Muscle of back (tissue), 11 donors: ENCODE data around the gene APRT. TPM values are rescaled to one million over a fixed set of nuclear protein-coding genes. Genes with fewer than 3 reads are reported as not detected.
"Not testable (repeated sequence)": the region's sequence is repeated elsewhere in the genome, so short reads cannot be mapped to it uniquely, and the experiment has no call there.

Experiments
- DNase-seq, 3 donors: peaks; one replicate each; pipeline versions ENCODE4 v3.0.0 to v3.0.0-alpha.2; 2013
- polyA plus RNA-seq, 10 donors: library from polyadenylated mRNA; unstranded; fragments of 120-200 nt; gene quantifications; one replicate each; pipeline ENCODE4 v1.2.1, GENCODE V29; 2013; ENCODE audit not compliant: insufficient read length in 10 of 10

The APRT gene
- polyA plus RNA-seq, 10 donors: 47.8 to 75.0 (median 62.4) TPM

DNA sequence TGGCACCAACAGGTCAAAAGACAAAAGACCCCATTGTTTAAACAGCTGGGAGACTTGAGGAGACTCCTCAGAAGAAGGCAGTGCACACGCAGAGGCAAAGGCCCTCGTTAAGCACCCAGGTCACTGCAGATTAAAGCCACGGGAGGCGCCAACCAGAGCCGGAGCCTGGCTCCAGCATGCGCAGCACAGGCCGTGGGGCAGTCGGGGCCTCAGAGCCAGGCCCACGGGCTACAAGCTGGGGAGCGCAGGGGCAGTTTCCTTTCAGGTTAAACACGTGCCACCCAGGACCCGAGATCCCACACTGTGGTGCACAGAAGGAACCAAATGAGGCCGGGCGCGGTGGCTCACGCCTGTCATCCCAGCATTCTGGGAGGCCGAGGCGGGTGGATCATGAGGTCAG, 35.9 kb downstream of the APRT start:
- DNase-seq: no peak

DNA sequence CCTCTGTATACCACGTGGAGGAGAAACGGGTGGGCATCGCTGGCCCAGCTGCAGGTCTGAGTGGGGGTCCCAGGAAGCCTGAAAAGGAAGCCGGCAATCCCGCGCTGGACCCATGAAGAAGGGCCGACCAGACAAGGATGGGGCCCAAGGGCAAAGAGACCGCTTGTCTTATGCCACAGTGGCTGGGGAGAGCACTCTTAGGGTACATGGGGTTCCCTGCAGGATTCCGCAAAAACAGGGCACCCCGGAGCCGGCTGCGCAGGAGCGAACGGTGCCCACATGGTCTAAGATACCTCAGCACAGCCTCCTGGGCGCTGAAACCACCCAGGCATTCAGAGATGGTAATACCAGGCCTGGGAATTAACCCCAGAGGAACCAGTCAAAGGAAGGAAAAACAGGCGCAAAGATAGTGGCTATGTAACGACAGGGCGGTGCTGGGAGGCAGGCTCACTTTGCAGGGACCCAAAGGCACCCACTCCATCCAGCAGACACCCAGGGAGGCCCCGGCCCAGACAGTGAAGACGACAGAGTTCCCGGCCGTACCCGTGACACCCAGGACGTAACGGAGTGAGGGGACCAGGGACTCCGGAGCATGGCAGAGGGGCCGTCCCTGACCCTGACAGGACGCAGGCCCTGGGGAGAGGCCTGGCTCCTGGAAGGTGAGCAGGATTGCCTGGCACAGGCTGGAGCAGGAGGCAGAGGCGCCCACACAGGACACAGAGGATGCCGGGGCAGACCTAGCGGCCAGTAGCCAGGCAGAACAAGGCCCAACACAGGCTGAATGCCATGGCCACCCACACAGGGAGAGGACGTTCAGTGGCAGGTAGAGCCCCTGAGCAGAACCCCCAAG, 37.0 kb downstream of the APRT start:
- no peak for DNase-seq

DNA sequence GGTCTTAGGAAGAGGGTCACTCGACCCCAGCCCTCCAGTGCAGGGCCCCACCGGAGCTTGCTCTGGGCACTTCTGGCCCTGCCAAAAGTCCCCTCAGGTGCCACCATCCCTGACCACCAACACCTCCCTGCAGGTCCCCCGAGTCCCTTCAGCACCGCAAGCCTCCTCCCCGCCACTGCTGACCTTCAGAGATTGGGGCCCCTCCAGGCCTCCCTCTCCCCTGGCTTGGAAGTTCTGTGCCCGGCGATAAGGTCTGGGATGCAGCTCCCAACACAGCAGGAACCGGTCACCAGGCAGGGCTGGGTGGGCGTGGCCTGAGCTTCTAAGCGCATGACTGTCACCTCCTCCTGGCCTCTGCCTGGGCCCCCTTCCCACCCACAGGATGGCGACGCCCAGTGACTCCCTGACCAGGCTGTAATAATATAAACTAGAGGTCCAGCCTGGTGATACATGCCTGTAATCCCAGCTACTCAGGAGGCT, 37.9 kb downstream of the APRT start:
- DNase-seq: peak in 1 of 3 donors; percentile 61

DNA sequence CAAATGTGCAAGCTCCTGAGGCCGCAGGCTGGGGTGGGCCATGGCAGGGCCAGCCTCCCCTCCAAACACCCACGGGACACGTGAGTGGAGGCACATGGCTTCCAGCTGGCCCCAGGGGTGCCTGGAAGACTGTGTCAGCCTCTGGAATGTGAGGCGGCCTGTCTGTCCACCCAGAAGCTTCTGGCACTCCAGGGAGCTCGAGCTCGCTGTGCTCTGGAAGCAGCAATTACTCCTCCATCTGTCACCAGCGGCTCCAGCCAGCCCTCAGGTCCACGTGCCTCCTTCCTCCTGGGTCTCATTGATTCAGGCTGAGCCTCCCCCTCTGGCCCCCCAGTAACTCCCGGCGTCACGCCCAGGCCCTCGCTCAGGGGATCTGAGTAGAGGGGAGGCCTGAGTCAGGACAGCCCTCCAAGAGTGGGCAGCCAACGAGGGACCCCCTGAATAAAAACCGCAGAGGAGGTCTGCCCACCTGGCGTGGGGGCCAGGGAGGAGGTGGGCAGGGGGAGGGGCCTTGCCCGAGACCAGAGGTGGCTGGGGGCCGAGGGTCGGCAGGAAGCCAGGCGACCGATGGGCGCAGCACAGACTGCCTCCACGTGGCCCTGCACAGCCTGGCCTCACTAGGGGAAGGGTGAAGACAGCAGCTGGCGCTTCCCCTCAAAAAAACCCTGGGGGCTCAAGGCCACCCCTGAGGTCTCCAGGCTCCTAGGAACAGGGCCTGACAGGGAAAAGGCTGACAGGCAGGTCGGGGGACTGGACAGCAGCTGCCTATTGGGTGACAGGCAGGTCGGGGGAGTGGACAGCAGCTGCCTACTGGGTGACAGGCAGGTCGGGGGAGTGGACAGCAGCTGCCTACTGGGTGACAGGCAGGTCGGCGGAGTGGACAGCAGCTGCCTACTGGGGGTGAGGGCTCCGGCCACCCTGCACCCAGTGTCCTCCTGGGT, 38.6 kb downstream of the APRT start:
- DNase-seq: peak; percentile 64 to 89 (median 84)

DNA sequence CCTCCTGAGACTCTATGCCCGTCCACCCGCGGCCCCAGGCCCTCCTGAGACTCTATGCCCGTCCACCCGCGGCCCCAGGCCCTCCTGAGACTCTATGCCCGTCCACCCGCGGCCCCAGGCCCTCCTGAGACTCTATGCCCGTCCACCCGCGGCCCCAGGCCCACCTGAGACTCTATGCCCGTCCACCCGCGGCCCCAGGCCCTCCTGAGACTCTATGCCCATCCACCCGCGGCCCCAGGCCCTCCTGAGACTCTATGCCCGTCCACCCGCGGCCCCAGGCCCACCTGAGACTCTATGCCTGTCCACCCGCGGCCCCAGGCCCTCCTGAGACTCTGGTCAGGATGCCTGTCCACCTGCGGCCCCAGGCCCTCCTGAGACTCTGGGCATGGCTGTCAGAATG, 39.9 kb downstream of the APRT start:
- not testable (repeated sequence) for DNase-seq

DNA sequence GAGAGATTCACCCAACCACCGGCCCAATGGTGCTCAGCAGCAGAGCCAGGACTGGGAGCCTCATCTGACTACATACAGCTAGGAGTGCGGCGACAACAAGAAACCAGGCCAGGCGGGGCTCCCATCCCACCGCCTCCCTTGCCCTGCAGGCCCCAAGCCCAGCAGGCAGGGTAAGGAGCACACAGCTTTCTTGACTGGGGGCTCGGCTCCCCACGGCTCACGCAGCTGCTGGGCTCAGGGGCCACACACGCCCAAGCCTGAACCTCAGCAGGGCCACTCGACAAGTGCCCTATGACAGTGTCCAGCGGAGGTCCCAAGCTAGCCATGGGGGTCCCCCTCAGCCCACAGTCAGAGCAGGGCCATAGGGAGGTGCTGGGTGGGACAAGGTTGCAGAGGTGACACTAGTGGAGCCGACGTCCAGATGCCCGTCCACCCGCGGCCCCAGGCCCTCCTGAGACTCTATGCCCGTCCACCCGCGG, 40.4 kb downstream of the APRT start:
- no peak for DNase-seq

DNA sequence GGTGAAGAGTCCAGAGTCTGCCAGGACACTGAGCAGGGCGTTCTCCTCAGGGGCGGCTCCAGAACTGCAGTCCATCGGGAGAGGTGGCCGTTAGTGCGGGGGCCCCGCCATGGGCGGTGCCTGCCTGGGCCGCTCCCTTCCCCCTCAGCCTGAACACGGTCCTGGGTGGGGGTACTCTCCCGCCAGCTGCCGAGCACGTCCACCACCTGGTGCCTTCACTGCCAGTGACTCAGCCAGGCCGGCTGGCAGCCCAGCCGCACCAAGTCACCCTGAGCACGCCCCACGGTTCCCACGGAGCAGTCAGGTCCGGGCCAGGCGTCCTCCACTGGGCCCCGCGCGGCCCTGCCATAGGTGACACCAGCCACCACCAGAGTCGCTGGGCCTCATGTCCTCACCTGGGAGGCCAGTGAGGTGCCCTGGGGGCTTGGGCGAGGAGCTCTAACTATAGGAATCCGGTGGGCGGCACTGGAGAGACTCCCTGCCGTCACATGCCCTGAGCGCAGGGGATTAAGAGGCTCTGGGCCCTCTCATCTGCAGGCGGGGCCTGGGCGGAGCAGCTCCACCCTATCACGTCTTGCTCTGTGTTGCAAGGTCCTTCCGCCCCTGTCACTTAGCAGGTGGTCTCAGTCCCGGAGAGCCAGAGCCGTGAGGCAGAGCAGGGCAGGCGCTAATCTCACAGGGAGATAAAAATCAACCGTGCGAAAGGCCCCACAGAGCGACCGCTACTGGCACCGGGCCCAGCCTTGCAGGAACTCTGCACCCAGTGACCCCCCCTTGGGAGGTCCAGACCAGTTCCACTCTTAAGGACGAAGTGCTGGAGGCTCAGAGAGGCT, 41.1 kb downstream of the APRT start:
- peak in 2 of 3 donors; percentile 67 to 71 for DNase-seq

DNA sequence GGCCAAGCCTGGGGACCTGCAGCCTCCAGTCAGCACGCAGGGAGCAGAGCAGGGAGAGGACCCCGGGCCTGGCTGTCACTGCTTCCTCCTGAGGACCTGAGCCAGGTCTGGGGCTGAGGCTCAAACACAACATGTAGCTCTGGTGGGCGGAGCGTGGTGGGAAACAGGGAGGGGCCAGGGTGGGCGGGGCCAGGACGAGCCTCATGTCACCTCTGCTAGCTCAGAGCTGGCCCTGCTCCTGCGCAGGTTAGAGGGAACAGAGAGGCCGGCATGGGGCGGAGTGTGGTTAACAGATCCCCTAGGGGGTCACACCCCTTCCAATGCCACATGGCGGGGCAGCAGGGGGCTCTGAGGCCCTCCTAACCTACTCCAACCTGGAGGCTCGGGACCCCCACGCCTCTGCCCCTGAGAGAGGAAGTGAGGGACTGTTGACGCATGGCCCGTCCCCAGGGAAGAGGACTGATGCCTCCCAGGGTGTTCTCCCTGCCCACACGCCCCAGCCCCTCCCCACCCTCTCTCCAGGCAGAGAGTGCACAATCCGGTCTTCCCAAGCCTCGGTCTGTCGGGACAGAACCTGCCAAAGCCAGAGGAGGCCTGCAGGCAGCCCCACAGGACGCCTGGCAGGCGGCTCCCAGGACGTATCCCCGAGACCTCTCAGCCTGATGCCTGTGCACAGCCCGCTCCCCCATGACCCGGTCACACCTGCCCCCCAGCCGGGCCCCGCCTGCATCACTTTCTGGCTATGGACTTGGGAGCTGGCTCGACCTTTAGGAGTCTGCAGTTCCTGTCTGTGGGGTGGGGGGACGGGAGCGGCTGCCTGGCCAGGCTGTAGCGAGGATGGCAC, 41.9 kb downstream of the APRT start:
- DNase-seq: no peak

DNA sequence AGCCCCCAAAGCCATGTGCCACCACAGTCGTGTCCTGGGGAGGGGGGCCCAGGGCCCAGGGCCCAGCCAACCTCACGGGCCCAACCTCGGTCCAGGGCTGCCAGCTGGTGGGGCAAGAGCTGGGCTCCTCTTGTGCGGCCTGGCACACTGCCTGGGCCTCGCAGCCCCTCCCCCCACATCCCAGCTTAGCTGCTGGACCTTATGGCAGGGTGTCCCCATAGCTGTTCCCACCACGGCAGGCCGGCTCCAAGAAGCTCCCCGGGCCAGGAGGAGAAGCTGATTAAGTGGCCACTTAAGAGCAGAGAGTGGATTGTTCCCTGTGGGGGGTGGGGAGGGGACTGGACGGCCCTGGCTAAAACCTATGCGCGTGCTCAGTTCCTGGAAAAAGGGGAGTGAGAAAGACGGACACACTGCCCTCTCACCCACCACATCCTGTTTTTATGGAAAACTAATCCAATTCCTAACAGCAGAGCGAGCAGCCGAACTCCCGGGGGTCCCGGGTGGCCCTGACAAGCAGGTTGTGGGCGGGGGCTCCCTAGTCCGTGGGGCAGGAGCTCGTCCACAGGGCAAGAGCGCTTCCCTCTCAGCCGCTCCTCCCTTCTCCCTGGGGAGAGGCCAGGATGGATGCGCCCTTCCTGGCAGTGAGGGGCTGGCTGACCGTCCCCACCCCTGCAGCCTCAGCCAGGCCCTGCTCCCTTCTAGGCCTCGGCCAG, 43.5 kb downstream of the APRT start:
- peak in 2 of 3 donors; percentile 58 to 72 for DNase-seq

DNA sequence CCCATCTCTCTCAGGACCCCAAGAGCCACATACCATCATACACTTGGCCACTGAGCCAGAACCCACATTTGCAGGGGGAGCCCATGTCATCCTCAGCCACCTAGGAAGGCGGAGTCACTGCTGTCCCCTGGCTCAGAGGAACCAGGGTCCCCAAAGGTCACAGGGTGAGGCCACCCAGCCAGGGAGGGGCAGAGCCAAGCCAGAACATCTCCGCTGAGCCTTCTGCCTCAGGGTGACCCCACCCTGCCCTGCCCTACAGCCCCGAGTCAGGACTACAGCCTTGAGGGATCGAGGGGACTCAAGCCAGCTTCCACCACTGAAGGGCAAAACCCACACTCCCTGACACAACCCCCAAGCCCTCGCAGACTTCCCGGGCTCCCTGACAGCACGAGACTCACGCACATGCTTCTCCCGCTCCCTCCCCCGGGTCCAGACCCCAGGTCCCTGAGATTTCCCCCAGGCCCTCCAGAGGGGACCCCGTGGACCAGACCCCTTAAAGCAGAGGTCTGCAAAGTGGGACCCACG, 44.1 kb downstream of the APRT start:
- DNase-seq: no peak

DNA sequence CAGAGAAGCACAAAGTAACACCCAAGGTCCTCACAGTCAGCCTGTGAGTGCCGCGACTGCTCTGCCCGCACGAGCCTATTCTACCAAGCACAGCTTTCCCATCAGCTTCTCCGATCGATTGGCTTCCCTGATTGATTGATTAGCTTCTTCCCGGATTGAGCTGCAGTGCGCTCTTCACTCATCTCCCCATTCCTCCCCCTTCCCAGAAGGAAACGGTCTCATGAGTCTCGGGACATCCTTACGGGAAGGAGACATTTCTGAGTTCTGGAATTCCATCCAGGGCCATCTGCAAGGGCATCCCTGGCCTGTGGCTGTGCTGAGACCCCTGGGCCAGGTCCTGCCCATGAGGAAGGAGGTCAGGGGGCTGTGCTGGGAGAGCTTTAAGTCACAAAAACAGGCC, 44.8 kb downstream of the APRT start:
- DNase-seq: no peak

DNA sequence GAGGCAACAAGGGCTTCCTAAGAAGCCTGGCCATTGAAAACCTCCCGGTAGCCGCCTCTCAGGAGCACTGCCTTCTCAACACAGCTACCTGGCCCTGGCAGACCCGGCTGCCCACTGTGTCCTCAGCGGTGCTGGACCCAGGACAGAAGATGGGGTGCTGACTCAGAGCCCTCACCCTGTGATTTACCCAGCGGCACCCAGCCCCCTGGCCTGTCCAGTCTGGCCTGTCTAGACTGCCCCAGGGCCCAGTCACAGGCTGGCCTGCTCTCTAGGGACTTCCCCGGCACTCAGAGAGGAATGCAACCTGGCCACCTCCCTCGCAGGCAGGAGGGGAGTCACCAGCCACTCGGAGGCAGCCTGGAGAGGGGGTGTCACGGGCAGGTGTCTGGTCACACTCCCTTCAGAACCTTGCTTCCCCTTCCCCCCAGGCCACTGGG, 46.8 kb downstream of the APRT start:
- no peak for DNase-seq

DNA sequence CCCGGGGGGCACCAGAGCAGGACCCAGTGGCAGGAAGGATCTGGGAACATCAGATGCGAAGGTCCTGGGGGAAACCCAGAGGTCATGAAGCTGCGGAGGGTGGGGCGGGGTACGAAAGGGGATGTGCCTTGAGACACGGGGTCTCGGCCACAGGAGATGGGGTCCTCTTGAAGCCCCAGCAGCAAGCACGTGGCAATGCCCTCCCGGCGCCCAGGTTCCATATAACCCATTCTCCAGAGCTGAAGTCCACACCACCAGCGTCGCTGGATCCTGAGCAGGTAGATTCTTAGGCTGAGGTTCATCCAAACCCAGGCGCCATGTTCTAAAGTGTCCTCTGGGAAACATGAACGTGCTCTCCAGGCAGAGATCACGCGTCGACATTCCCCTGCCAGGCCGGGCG, 47.6 kb downstream of the APRT start:
- DNase-seq: no peak

DNA sequence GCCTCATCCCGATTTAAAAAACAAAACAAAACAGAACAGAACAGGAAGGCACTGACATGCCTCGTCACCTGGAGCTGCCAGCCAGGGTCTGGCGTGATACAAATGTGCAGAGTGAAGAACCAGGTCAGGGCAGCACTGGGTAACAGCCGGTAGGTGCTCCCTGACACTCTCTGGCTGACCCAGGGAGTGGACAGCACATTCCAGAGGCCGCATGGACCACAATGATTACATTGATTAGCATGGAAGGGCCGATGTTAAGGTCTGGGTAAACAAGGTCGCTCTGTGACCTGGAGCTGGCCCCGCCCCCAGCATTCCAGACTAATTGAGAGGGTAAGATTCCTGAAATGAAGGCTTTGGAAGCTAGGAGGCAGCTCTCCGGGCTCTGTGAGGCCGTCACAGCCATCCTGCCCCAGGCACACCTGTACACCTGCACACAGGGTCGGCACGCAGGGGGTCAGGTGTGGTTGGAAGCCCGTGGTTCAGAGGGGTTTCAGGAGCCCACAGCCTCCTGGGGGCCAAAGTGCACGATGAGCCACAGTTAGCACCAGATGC, 48.1 kb downstream of the APRT start:
- DNase-seq: no peak

DNA sequence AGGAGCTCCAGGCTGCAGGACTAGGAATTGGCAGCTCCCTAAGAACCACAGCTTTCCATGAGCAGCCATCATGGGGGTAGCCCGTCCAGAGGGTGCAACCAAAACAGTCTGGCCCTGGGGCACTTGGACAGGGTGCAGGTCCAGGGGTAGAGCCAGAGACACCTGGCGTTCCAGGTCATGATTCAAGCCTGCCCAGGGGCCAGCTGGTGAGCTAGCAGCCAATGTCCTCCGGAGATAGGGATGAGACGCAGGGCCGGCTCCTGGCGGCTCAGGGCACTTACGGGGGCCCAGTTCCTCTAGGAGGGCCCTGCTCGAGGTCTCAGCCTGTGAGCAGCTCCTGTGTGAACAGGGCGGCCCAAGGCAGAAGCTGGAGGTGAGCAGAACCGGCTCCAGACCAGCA, 48.8 kb downstream of the APRT start:
- DNase-seq: no peak

DNA sequence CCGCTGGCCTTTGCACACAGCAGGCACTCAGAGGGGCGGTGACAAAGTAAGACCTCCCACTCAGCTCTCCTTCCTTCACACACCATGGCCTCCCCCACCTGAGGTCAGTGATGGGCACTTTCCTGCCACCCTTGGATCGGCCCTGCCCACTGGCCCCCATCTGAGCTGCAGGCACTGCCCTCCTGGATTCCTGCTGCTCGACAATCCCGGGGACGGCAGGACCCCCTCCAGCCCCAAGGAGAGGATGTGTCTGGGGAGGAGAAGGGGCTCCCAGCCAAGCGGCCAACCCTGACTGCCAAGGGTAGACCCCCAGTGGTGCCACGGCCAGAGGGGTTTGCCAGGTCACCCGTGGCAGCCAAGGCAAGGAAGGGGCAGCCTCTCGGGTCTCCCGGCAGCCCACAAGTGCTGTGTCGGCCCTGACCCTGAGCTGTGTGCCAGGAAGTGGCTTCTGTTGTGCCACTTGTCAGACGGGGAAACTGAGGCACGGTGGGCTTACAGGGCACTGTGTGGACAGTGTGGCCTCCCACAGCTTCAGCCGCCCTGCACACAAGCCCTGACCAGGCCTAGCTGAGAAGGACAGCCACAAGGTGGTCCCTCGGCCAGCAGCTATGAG, 49.4 kb downstream of the APRT start:
- DNase-seq: no peak

DNA sequence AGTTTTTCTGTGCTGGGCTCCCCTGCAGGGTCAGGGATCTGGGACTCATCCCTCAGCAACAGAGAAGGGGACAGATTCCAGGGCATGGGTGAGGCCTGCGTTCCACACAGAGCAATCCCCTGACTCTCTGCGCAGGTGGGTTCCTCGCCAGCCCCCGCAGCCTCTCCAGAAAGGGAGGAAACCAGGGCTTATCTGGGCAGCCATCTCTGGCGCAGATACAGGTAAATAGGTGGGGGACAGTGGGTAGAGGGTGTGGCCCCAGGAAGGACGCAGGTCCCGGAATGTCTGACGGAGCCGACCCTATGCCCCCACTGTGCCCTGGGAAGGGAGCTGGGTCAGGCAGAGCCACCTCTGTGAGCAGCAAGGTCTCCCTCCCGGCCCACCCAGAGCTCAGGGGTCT, 49.9 kb downstream of the APRT start:
- DNase-seq: no peak

DNA sequence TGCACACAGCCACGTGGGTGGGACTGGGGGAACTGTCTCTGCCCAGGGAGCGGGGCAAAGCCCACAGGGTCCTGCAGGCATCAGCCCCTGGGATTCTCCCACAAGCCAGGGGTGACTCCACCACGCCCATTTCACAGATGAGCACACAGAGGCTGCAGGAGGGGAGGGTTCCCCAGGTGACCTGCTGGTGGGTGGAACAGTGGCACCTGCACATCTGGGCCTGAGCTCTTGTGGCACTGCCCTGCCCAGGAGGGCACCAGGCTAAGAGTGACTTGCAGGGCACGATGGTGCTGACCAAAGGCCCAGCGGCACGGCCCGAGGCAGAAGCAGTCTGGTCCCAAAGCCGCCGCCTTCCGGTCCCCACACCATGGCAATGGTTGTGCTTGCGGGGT, 50.6 kb downstream of the APRT start:
- DNase-seq: no peak
